T-helper 2 cell treated with Interferon-gamma antibody and Interleukin-4, amounts not matched to agents 100 ng/mL and 5 ng/mL, for 36 hours (primary cell): ENCODE data around the gene TPGS2. TPM values are rescaled to one million over a fixed set of nuclear protein-coding genes. Genes with fewer than 3 reads are reported as not detected.
"Not testable (repeated sequence)": the region's sequence is repeated elsewhere in the genome, so short reads cannot be mapped to it uniquely, and the experiment has no call there.

ENCODE experiments used
- intact Hi-C: fragments of 100-400 bp; cut with micrococcal nuclease; formaldehyde crosslinking; loops from one replicate; pipeline ENCODE4 v1.15.1; 2023
- total RNA-seq: library from RNA; stranded (reverse); gene quantifications from 2 replicates; pipeline ENCODE4 v1.2.3, GENCODE V29; 2022

TPGS2 gene
- total RNA-seq, 1 donor from 2014 or later, result 97.5 TPM

- intact Hi-C loops, result no loop called here
These were observed 48.1 kb downstream of the TPGS2 start for GRCh38 chr18:36780748-36781147.

GRCh38 chr18:36777566-36777965, 51.2 kb downstream of the TPGS2 start:
- intact Hi-C loops, result no loop called here

GRCh38 chr18:36776650-36777049, 52.2 kb downstream of the TPGS2 start:
- intact Hi-C loops, result no loop called here

DNA sequence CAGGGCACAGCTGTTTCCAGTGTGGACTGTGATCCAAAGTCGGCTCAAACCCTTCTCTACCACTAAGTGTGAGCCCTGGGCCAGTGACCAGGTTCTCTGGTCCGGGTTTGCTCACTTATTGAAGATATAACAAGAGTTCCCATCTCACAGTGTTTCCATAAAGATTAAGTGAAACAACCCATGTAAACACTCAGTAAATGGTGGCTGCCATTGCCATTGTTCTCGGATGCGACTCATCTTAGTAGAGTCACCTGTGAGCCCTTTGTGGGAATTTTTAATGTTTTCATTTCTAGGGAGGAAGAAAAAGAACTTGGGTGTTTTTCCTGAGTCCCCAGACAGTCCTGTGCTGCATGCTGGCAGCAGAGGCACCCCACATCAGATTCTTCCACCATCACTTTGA, 53.4 kb downstream of the TPGS2 start:
- intact Hi-C loops, result no loop called here

DNA sequence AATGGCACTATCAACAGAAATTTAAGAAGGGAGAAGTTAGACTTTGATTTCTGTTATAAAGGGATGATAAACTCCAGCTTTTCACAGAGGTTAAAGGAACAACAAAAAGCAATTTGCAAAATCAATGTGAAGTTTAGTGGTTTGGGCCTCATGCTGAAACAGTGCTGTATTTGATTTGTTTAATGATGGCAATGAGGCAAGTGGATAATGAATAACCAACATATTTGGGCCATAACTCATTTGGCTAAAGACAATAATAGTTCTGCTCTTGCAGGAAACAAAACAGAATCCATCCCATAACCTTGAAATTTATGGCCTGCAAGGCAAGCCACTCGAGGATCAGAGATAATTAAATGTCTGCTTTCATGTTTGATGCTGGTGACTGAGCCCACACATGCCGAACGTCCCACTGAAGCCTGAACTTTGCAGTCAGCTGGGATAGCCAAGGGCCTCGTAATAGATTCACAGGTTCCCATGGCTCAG, 56.5 kb downstream of the TPGS2 start:
- intact Hi-C loops, result no loop called here

GRCh38 chr18:36771245-36771644, 57.6 kb downstream of the TPGS2 start:
- intact Hi-C loops, result no loop called here

GRCh38 chr18:36770315-36770946, 58.4 kb downstream of the TPGS2 start:
- intact Hi-C loops, result no loop called here

DNA sequence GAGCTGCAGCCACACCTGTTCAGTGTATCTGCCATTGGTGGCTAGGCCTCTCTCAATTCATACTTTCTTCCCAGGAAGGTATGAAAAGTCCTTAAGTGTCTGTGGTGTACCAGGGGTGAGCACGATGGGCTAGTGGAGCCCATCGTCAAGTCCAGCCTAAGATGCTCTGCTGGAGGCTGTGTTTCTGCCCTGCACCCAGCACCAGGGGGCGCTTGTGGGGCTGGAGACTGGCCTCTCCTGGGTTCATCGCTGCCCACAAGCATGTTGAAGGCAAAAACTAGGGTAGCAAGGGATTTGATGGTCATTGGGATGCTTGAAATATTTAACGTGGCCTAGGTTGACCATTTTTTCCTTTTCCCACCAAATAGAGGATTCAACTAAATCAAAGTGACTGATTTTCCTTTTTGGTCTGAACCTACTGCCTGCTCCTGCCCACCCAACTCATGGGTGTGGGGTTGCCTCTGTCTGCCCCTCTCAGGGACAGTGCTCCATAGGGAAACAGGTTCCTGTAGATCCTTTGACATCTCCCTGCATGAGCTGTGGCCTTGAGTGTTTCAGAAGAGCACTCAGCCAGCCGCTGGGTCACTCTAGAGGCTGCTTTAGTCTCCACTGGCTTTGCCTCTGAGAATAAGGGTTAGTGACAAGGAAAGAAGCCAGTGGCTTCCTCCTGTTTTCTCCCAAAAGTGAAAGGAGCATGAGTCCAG, 59.0 kb downstream of the TPGS2 start:
- intact Hi-C loops, result loop anchor here (5.0 kb wide), 1 partner anchor 38 kb away; no protein-coding TSS in a partner anchor

DNA sequence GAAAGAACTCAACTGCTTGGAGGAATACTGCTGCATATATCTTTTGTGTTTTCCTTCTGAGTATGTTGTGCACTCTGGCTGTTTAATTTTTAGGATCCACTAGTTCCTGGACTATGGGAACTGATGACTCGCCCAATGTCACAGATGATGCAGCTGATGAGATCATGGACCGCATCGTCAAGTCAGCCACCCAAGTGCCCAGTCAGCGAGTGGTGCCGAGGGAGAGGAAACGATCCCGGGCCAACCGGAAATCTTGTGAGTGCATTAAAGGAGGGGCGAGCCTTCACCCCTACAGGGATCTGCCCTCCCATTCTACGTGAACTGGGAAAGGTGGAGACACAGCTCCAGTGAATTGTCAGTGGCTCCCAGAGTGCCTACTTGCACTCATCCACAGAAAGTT, 59.6 kb downstream of the TPGS2 start:
- intact Hi-C loops, result loop anchor here (5.0 kb wide), 1 partner anchor 38 kb away; no protein-coding TSS in a partner anchor

DNA sequence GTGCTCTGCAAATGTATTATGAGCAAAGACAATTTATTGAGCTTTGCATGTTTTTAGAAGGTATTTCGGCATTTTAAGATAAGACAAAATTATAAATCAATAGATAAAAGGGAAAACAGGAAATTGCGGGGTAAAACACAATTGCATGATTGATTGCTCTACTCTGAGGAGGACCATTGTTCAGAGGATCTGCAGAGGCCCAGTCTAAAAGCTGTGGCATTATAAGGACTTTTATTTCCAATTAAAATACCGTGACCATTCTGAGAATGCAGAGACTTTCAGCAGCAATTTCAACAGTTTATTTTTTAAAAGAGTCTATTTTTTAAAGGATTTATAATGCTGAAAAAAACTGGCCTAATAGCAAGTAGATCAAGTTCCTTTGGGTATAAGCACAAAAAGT, 62.0 kb downstream of the TPGS2 start:
- intact Hi-C loops, result loop anchor here (5.0 kb wide), 1 partner anchor 40 kb away; no protein-coding TSS in a partner anchor

- intact Hi-C loops, result not testable (repeated sequence)
These were observed 65.8 kb downstream of the TPGS2 start for GRCh38 chr18:36762965-36763364.

DNA sequence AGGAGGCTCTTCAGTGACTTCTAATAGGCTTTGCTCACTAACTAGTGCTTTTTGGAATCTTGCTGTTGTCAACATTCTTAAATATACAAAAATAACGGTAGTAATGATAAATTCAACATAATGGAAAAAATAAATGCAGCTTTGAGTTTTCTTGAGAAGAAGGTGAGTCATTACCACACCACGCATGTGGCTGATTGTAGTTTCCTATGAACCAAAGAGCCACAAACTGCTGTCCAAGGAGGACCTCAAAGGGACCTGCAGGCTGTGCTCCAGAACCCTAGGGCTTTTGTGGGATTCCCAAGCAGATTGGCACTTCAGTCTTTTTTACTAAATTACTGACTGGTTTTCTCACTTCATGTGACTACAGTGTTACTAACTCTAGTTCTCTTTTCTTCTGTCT, 66.7 kb downstream of the TPGS2 start:
- intact Hi-C loops, result no loop called here

GRCh38 chr18:36761186-36761698, 67.6 kb downstream of the TPGS2 start:
- intact Hi-C loops, result no loop called here

DNA sequence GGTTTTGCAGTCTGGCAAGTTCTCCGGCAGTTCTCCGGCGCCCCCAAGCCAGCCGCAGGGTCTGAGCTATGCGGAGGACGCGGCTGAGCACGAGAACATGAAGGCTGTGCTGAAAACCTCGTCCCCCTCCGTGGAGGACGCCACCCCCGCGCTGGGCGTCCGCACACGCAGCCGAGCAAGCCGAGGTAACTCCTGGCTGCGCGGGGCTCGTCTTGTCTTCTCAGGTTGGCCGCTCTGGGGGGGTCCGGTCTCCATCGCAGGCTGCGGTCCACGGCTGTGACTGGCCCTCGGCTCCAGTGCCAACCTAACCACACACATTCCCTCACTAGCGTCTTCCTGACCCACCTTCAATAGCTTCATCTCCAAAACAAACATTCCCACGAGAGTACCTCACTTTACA, 68.2 kb downstream of the TPGS2 start:
- intact Hi-C loops, result no loop called here

- intact Hi-C loops, result no loop called here
These were observed 69.5 kb downstream of the TPGS2 start for GRCh38 chr18:36759167-36759776.

DNA sequence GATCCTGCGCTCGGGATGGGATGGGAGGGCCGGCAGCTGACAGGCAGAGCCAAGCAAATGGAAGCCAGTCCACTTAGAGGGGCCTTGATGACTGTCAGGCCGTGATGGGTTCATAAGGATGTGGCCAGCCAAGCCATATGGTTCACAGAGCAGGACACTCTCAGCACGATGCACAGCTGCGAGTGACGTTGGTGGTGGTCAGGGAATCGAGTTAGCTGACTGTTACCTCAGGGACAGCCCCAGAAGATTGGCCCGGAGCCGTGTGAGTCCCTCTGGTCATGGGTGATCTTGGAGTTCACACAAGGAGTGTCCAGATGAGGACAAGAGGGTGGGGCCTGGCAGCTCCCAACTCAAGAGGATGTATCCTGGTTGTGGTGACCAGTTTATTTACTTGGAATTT, 70.2 kb downstream of the TPGS2 start:
- intact Hi-C loops, result no loop called here

GRCh38 chr18:36757991-36758390, 70.8 kb downstream of the TPGS2 start:
- intact Hi-C loops, result no loop called here

GRCh38 chr18:36757081-36757480, 71.7 kb downstream of the TPGS2 start:
- intact Hi-C loops, result no loop called here

- intact Hi-C loops, result no loop called here
These were observed 72.6 kb downstream of the TPGS2 start for GRCh38 chr18:36756242-36756641.

GRCh38 chr18:36752929-36753865, 75.6 kb downstream of the TPGS2 start:
- intact Hi-C loops, result no loop called here
